Activated T-cell treated with anti-CD3 and anti-CD28 coated beads for 4 hours (primary cell): ENCODE measurements around the gene RFPL3.
"Not testable (repeated sequence)": the region's sequence is repeated elsewhere in the genome, so short reads cannot be mapped to it uniquely, and the experiment has no call there.

Experiments
- DNase-seq: peaks from one replicate; pipeline ENCODE4 v3.0.0-alpha.2; 2020

The RFPL3 gene

GRCh38 chr22:32357567-32357966, at the start of gene RFPL3:
TSS of gene RFPL3 (plus strand) at chr22:32357867. CDS start at chr22:32358072, 205 bp downstream.
- not testable (repeated sequence) for DNase-seq

GRCh38 chr22:32308191-32308590, 49.5 kb upstream of the RFPL3 start:
- DNase-seq = no peak

- no peak for DNase-seq
These were observed 48.7 kb upstream of the RFPL3 start for GRCh38 chr22:32308934-32309333.

- no peak for DNase-seq
These were observed 47.9 kb upstream of the RFPL3 start for GRCh38 chr22:32309585-32310251.

GRCh38 chr22:32310777-32311176, 46.9 kb upstream of the RFPL3 start:
- no peak for DNase-seq

GRCh38 chr22:32311551-32312071, 46.1 kb upstream of the RFPL3 start:
- no peak for DNase-seq

GRCh38 chr22:32312748-32313147, 44.9 kb upstream of the RFPL3 start:
- no peak for DNase-seq

- DNase-seq = no peak
These were observed 44.1 kb upstream of the RFPL3 start for GRCh38 chr22:32313532-32313931.

- DNase-seq = no peak
These were observed 40.1 kb upstream of the RFPL3 start for GRCh38 chr22:32317524-32317923.

GRCh38 chr22:32318361-32318760, 39.3 kb upstream of the RFPL3 start:
- no peak for DNase-seq

GRCh38 chr22:32319861-32320406, 37.7 kb upstream of the RFPL3 start:
- no peak for DNase-seq

- no peak for DNase-seq
These were observed 34.7 kb upstream of the RFPL3 start for GRCh38 chr22:32322986-32323385.

GRCh38 chr22:32323513-32324164, 34.0 kb upstream of the RFPL3 start:
- DNase-seq = no peak

GRCh38 chr22:32324505-32325415, 32.9 kb upstream of the RFPL3 start:
- DNase-seq = no peak

- DNase-seq = no peak
These were observed 32.3 kb upstream of the RFPL3 start for GRCh38 chr22:32325416-32325801.

- DNase-seq = no peak
These were observed 31.8 kb upstream of the RFPL3 start for GRCh38 chr22:32325811-32326237.

- DNase-seq = no peak
These were observed 31.0 kb upstream of the RFPL3 start for GRCh38 chr22:32326647-32327046.

GRCh38 chr22:32327066-32327465, 30.6 kb upstream of the RFPL3 start:
- DNase-seq = no peak

GRCh38 chr22:32327596-32328171, 30.0 kb upstream of the RFPL3 start:
- no peak for DNase-seq

- no peak for DNase-seq
These were observed 29.1 kb upstream of the RFPL3 start for GRCh38 chr22:32328306-32329201.

GRCh38 chr22:32329202-32329645, 28.4 kb upstream of the RFPL3 start:
- DNase-seq = no peak
